GM23338 (cell line): ENCODE results near the gene COX6B2. TPM values are rescaled to one million over a fixed set of nuclear protein-coding genes. Genes with fewer than 3 reads are reported as not detected.

Experiments
- ATAC-seq: fragments of 200-7000 bp; cut with Tn5 transposase; 3 replicates; pipeline ENCODE4 v1.9.1; 2020
- DNase-seq: peaks from one replicate; pipeline ENCODE4 v3.0.0-alpha.2; 2015; ENCODE audit warnings: low spot score
- H2AFZ ChIP-seq: fragments of 200-600 bp; sonication (generic); 2 replicates; pipeline ENCODE4 v1.8.0; 2016; ENCODE audit warnings: antibody characterized with exemption, mild to moderate bottlenecking, moderate library complexity
- H3F3A ChIP-seq: fragments of 200-600 bp; sonication (generic); replicated peaks from 2 replicates; pipeline ENCODE4 v1.8.0; 2017; ENCODE audit warnings: antibody characterized with exemption, mixed run types, low read depth
- H3K27ac ChIP-seq: fragments of 200-600 bp; sonication (generic); 2 replicates; pipeline ENCODE4 v1.6.1; 2016; ENCODE audit warnings: low read depth
- H3K27me3 ChIP-seq: fragments of 200-600 bp; sonication (generic); 2 replicates; pipeline ENCODE4 v1.8.0; 2016; ENCODE audit warnings: mild to moderate bottlenecking, mixed run types, moderate library complexity; ENCODE audit not compliant: insufficient read depth
- H3K36me3 ChIP-seq: fragments of 200-600 bp; sonication (generic); 2 replicates; pipeline ENCODE4 v1.8.0; 2016; ENCODE audit warnings: mild to moderate bottlenecking; ENCODE audit not compliant: insufficient read depth
- H3K4me1 ChIP-seq: fragments of 200-600 bp; sonication (generic); 2 replicates; pipeline ENCODE4 v1.8.0; 2016; ENCODE audit warnings: mild to moderate bottlenecking, moderate library complexity; ENCODE audit not compliant: insufficient read depth
- H3K4me2 ChIP-seq: fragments of 200-600 bp; sonication (generic); 2 replicates; pipeline ENCODE4 v1.7.1; 2017; ENCODE audit warnings: mixed run types
- H3K4me3 ChIP-seq: fragments of 200-600 bp; sonication (generic); 2 replicates; pipeline ENCODE4 v1.6.1; 2016; ENCODE audit warnings: mixed run types
- H3K79me2 ChIP-seq: fragments of 200-600 bp; sonication (generic); replicated peaks from 2 replicates; pipeline ENCODE4 v1.8.0; 2017; ENCODE audit warnings: mild to moderate bottlenecking; ENCODE audit not compliant: insufficient read depth
- H3K9me2 ChIP-seq: fragments of 200-600 bp; sonication (generic); 2 replicates; pipeline ENCODE4 v1.8.0; 2017; ENCODE audit not compliant: insufficient read depth
- H4K20me1 ChIP-seq: fragments of 200-600 bp; sonication (generic); replicated peaks from 2 replicates; pipeline ENCODE4 v1.8.0; 2017; ENCODE audit warnings: mild to moderate bottlenecking; ENCODE audit not compliant: insufficient read depth
- H3K27ac Mint-ChIP-seq: 2 replicates; pipeline ENCODE4 v1.8.0; 2020; ENCODE audit warnings: inconsistent platforms, mild to moderate bottlenecking, moderate library complexity, mixed read lengths
- H3K27me3 Mint-ChIP-seq: 3 replicates; pipeline ENCODE4 v1.8.0; 2022; ENCODE audit warnings: low read depth, mild to moderate bottlenecking, moderate library complexity, mixed read lengths, inconsistent platforms; ENCODE audit not compliant: insufficient read depth, poor library complexity
- H3K36me3 Mint-ChIP-seq: 3 replicates; pipeline ENCODE4 v1.8.0; 2021; ENCODE audit warnings: low read depth, mild to moderate bottlenecking, inconsistent platforms, moderate library complexity, mixed read lengths
- H3K4me1 Mint-ChIP-seq: 3 replicates; pipeline ENCODE4 v1.8.0; 2020; ENCODE audit warnings: mild to moderate bottlenecking, inconsistent platforms, mixed read lengths
- H3K4me3 Mint-ChIP-seq: 3 replicates; pipeline ENCODE4 v1.8.0; 2021; ENCODE audit warnings: moderate library complexity, mild to moderate bottlenecking, inconsistent platforms, mixed read lengths
- H3K9me3 Mint-ChIP-seq: 3 replicates; pipeline ENCODE4 v1.8.0; 2020; ENCODE audit warnings: moderate library complexity, mild to moderate bottlenecking, inconsistent platforms, mixed read lengths
- CREB1 ChIP-seq: fragments of 250-450 bp; sonication (Bioruptor Pico); IDR thresholded peaks from 2 replicates; pipeline ENCODE4 v1.5.0; 2020; ENCODE audit warnings: low read depth, mild to moderate bottlenecking, moderate library complexity
- ETS1 ChIP-seq: IDR thresholded peaks from 2 replicates; pipeline ENCODE4 v1.6.1; 2016; ENCODE audit warnings: antibody characterized with exemption
- EZH2 ChIP-seq: fragments of 200-600 bp; sonication (generic); IDR thresholded peaks from one replicate; pipeline ENCODE4 v1.8.0; 2017; ENCODE audit warnings: antibody characterized with exemption, mild to moderate bottlenecking, low read depth; ENCODE audit not compliant: unreplicated experiment
- EZH2phosphoT487 ChIP-seq: fragments of 200-600 bp; sonication (generic); IDR thresholded peaks from one replicate; pipeline ENCODE4 v1.8.1; 2018; ENCODE audit warnings: antibody characterized with exemption; ENCODE audit not compliant: unreplicated experiment
- JUNB ChIP-seq: IDR thresholded peaks from one replicate; pipeline ENCODE4 v1.6.1; 2016; ENCODE audit warnings: antibody characterized with exemption; ENCODE audit not compliant: unreplicated experiment
- NANOG ChIP-seq: IDR thresholded peaks from 2 replicates; pipeline ENCODE4 v1.6.1; 2016; ENCODE audit warnings: antibody characterized with exemption, borderline replicate concordance
- POLR2AphosphoS5 ChIP-seq: IDR thresholded peaks from 2 replicates; pipeline ENCODE4 v1.6.1; 2016; ENCODE audit warnings: antibody characterized with exemption, low read depth
- STAT1 ChIP-seq: IDR thresholded peaks from one replicate; pipeline ENCODE4 v1.6.1; 2016; ENCODE audit warnings: antibody characterized with exemption; ENCODE audit not compliant: unreplicated experiment
- ZNF114 ChIP-seq: fragments of 250-450 bp; sonication (Bioruptor Pico); IDR thresholded peaks from 2 replicates; pipeline ENCODE4 v1.5.0; 2020; ENCODE audit warnings: mild to moderate bottlenecking, moderate library complexity
- ZNF331 ChIP-seq: fragments of 250-450 bp; sonication (Bioruptor Pico); IDR thresholded peaks from 2 replicates; pipeline ENCODE4 v1.5.0; 2020; ENCODE audit warnings: low read depth, mild to moderate bottlenecking, moderate library complexity
- ZNF462 ChIP-seq: fragments of 250-450 bp; sonication (Bioruptor Pico); IDR thresholded peaks from 2 replicates; pipeline ENCODE4 v1.5.0; 2020; ENCODE audit warnings: mild to moderate bottlenecking, moderate library complexity
- polyA plus RNA-seq: library from polyadenylated mRNA; unstranded; fragments of >200 nt; fragmentation: Nextera tagmentation; extraction: Ambion mirVana; gene quantifications from 2 replicates; pipeline ENCODE4 v1.2.1, GENCODE V29; 2016
- total RNA-seq: library from RNA; depleted of rRNA; stranded (reverse); fragments of >200 nt; shearing (Covaris generic); gene quantifications from 2 replicates; pipeline ENCODE4 v1.2.3, GENCODE V29; 2014

The COX6B2 gene
- total and polyA plus RNA-seq, 2 experiments from 2014 or later = 2.7 to 5.3 TPM

- DNase-seq = no peak
- Histone ChIP-seq H3F3A (peaks cover 29% of the 10 kb centered on the region), H3K4me2 (peak overlapping the region; percentile 76), H3K9me2 (no peaks in the 10 kb centered on the region), H3K4me1 (peaks cover 10% of the 10 kb centered on the region), H3K27me3 (no peaks in the 10 kb centered on the region), H3K36me3 (peaks cover 7% of the 10 kb centered on the region), H3K79me2 (no peaks in the 10 kb centered on the region), H3K27ac (no peak overlapping the region), H4K20me1 (no peaks in the 10 kb centered on the region; the same call in 1 of the 2 replicates), H2AFZ (no peak overlapping the region), H3K4me3 (peak overlapping the region; percentile 48; the same call in 1 of the 2 replicates)
- peaks cover 18% of the 10 kb centered on the region for H3K27me3 Mint-ChIP-seq
- no peak overlapping the region for H3K4me3 Mint-ChIP-seq
- peaks cover 26% of the 10 kb centered on the region for H3K4me1 Mint-ChIP-seq
- H3K27ac Mint-ChIP-seq = no peak overlapping the region
- ATAC-seq = no peak
- TF ChIP-seq CREB1 (CRISPR knock-in tag) (no peak), ZNF114 (CRISPR knock-in tag) (no peak), EZH2 (no peak), ETS1 (no peak), EZH2phosphoT487 (no peak), STAT1 (no peak), NANOG (no peak), ZNF462 (CRISPR knock-in tag) (no peak), JUNB (no peak), ZNF331 (CRISPR knock-in tag) (no peak), POLR2AphosphoS5 (no peak)
- no peaks in the 10 kb centered on the region; the same call in 2 of the 3 replicates for H3K9me3 Mint-ChIP-seq
- H3K36me3 Mint-ChIP-seq = peaks cover 63% of the 10 kb centered on the region
These were observed 52.2 kb downstream of the COX6B2 start for GRCh38 chr19:55302318-55302703.
